ENCODE data around the gene GDNF. TPM values are rescaled to one million over a fixed set of nuclear protein-coding genes. Genes with fewer than 3 reads are reported as not detected.

GDNF gene
- total RNA-seq, 1 donor, result 0.54 TPM

DNA sequence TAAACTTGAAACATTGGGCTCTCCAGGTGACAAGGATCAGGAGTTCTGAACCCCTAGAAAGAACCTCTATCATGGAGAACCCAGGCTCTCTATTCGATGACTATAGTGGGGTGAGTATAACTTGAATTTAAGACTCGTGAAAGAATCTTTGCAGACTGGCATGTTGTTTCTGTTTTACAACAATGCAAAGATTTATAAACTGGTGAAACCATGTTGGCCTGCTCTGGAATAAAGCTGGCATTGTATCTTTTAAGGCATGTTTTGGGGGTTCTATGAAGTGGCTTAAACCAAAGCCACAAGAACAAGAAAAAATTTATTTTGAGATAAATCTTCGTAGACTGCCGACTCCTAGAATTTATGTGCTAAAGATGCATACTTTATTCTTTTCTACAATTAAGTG is 9.8 kb upstream of the GDNF start:
- H3K4me3 ChIP-seq (ENCODE audit: low read depth, low read length), result no peak overlapping the region
- no peak for DNase-seq (ENCODE audit: low read depth)
- no peak for TF ChIP-seq CTCF (IDR thresholded peaks at IDR 0.05; ENCODE audit: insufficient read depth, low read length)

DNA sequence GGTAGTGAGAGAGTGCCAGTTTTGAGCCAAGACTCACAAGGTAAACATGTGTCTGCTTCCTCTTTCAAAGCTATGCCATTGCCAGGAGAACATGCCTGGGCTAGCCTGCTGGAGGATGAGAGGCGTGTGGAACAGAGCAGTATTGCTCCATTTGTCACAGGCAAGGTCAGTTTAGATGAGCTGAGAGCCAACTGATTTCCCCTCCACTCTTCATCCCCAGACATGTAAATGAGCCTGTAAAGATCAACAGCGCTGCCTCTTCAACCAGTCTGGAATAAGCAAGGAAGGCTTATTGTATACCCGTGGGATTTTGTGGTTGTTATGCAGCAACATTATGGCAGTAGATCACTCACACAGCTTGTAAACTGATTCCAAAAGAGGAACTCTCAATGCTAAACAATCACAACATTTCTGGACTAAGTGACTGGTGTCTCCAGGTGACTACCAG is 8.2 kb upstream of the GDNF start:
- no peak overlapping the region for H3K4me3 ChIP-seq (ENCODE audit: low read depth, low read length)
- TF ChIP-seq CTCF (IDR thresholded peaks at IDR 0.05; ENCODE audit: insufficient read depth, low read length), result no peak
- DNase-seq (ENCODE audit: low read depth), result peak; percentile 68

DNA sequence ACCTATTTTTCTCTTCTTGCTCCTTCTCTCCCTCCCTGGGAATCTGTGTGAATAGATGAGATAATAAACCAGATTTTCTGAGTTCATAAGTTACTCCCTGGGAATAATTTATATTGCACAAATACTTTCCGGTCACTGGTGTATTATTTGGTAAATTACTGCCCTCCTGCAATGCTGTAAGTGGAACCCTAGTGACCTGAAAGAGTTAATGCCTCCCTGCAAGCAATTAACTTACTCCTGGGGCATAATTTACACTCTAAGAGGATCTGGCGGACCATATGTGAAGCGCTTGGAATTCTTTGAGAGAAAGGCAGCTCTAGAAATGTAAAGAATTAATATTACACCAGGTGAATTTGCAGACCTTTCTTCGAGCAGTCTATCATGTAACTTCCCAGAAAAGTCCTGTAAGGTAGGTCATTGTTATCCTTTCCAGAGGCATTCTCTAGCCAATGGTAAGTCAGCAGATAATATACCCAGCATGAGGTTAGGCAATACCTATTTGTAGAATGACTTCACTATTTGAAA is 7.0 kb upstream of the GDNF start:
- TF ChIP-seq CTCF (IDR thresholded peaks at IDR 0.05; ENCODE audit: insufficient read depth, low read length), result no peak
- no peak for DNase-seq (ENCODE audit: low read depth)
- no peak overlapping the region for H3K4me3 ChIP-seq (ENCODE audit: low read depth, low read length)

- TF ChIP-seq CTCF (IDR thresholded peaks at IDR 0.05; ENCODE audit: insufficient read depth, low read length), result no peak
- DNase-seq (ENCODE audit: low read depth), result no peak
- no peak overlapping the region for H3K4me3 ChIP-seq (ENCODE audit: low read depth, low read length)
Observed at GRCh38 chr5:37844009-37844408, 4.2 kb upstream of the GDNF start.

DNA sequence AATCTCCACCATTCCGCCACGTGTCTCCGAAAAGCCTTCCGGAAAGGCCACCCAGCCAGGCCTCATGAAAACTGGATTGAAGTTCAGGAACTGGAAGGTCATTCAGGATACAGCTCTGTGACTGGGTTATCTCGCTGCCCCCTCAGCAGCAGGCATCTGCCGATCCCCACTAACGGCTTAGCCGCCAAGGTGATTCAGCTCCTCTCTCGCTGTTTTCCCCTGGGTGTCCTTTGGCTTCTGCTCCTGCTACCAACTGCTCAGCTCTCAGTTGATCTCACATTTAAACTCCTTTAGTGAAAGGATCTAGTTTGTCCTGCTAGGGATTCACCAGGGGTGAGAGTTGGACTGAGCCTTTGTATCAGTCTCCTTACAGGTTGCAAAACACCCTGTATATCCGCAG is 2.2 kb upstream of the GDNF start:
- no peak for TF ChIP-seq CTCF (IDR thresholded peaks at IDR 0.05; ENCODE audit: insufficient read depth, low read length)
- no peak overlapping the region for H3K4me3 ChIP-seq (ENCODE audit: low read depth, low read length)
- no peak for DNase-seq (ENCODE audit: low read depth)

- H3K4me3 ChIP-seq (ENCODE audit: low read depth, low read length), result no peak overlapping the region
- DNase-seq (ENCODE audit: low read depth), result no peak
- no peak for TF ChIP-seq CTCF (IDR thresholded peaks at IDR 0.05; ENCODE audit: insufficient read depth, low read length)
Observed at GRCh38 chr5:37841203-37841602, 1.4 kb upstream of the GDNF start.

Data from fibroblast of the aortic adventitia (primary cell).